Thyroid gland (tissue), 4 donors: Measurements from ENCODE around the gene KIAA1614. TPM values are rescaled to one million over a fixed set of nuclear protein-coding genes. Genes with fewer than 3 reads are reported as not detected.

Experiments
- DNase-seq, 2 donors: peaks; one replicate each; pipeline ENCODE4 v3.0.0-alpha.2; 2019
- H3K27ac ChIP-seq, 3 donors: fragments of 200-600 bp; sonication (generic); 1 replicate in 2 of 3; 2 replicates in 1 of 3; pipeline ENCODE4 v1.5.1; 2016 to 2019; ENCODE audit warnings: mild to moderate bottlenecking in 1 of 3, moderate library complexity in 1 of 3
- H3K27me3 ChIP-seq: fragments of 200-600 bp; sonication (generic); one replicate; pipeline ENCODE4 v1.5.1; 2019
- H3K36me3 ChIP-seq, 2 donors: fragments of 200-600 bp; sonication (generic); one replicate each; pipeline ENCODE4 v1.5.1; 2016 to 2019
- H3K4me1 ChIP-seq, 2 donors: fragments of 200-600 bp; sonication (generic); one replicate each; pipeline ENCODE4 v1.5.1; 2017 to 2019
- H3K4me3 ChIP-seq, 3 donors: fragments of 200-600 bp; sonication (generic); replicated peaks in 1 of 3; 1 replicate in 2 of 3; 2 replicates in 1 of 3; pipeline ENCODE4 v1.5.1; 2016; ENCODE audit warnings: mild to moderate bottlenecking in 1 of 3
- H3K9me3 ChIP-seq: fragments of 200-600 bp; sonication (generic); one replicate; pipeline ENCODE4 v1.5.1; 2017
- CTCF ChIP-seq, 6 experiments: fragments of 200-600 bp in 3 of 6; fragments of 450-650 bp in 3 of 6; sonication (generic) in 3 of 6; IDR thresholded peaks; one replicate each; pipeline ENCODE4 v1.5.1; 2016 to 2019; ENCODE audit warnings: antibody characterized with exemption in 6 of 6, mild to moderate bottlenecking in 2 of 6, inconsistent platforms in 1 of 6, moderate library complexity in 1 of 6
- POLR2A ChIP-seq, 2 donors: fragments of 450-650 bp; IDR thresholded peaks; one replicate each; pipeline ENCODE4 v1.6.1; 2017; ENCODE audit warnings: antibody characterized with exemption in 2 of 2, mild to moderate bottlenecking in 2 of 2, moderate library complexity in 1 of 2
- WGBS, 2 donors: methylation state at CpG; one replicate each; pipeline ENCODE4 v1.1.5; 2017; 5-methylcytosine and 5-hydroxymethylcytosine counted together
- intact Hi-C: fragments of 100-400 bp; cut with DNase I; formaldehyde crosslinking; loops from one replicate; pipeline ENCODE4 v1.15.1; 2023
- total RNA-seq, 4 donors: library from RNA; depleted of rRNA; stranded (reverse); fragments of >200 nt; gene quantifications; one replicate each; pipeline ENCODE4 v1.2.3, GENCODE V29; 2016

The KIAA1614 gene
- total RNA-seq, 4 donors from 2014 or later: 8.7 to 16.7 (median 12.5) TPM

- 21 to 27% methylated on average over 13 to 14 of the region's 14 CpGs for WGBS, 2 donors
- Histone ChIP-seq H3K36me3 (no peaks in the 10 kb centered on the region), H3K4me3 (no peak overlapping the region), H3K27me3 (no peaks in the 10 kb centered on the region), H3K9me3 (no peaks in the 10 kb centered on the region), H3K4me1 (peaks cover 69 to 74% of the 10 kb centered on the region in 2 donors), H3K27ac (peak overlapping the region; percentile 89 to 99 (median 94))
- intact Hi-C loops: no loop called here
- DNase-seq: peak; percentile 82 to 83
- TF ChIP-seq CTCF (IDR thresholded peaks at IDR 0.05) (peak in 1 of 6 experiments; percentile 11), POLR2A (IDR thresholded peaks at IDR 0.05) (peak in 1 of 2 donors; percentile 5)
Measured at GRCh38 chr1:180926164-180926981, 13.7 kb downstream of the KIAA1614 start.

DNA sequence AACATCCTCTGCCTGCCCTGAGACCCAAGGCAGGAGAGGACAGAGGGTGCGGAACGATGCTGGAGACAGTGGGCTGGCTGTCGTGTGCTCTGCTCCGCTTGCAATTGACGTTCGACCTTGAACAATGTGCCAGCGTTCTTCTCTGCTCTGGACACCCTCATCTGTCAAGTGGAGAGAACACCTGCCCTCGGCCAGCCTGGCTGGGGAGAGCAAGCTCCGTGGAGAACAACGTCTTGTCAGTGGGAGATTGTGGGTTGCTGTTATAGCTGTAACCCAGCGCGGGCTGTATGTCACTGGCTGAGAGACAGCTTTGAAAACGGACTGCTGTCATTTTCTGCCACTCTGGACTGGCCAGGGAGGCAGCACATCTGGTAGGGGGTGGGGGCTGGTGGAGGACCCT is 14.7 kb downstream of the KIAA1614 start:
- intact Hi-C loops: no loop called here
- WGBS, 2 donors: 29 to 45% methylated on average over 11 to 13 of the region's 13 CpGs
- Histone ChIP-seq H3K9me3 (no peaks in the 10 kb centered on the region), H3K4me3 (no peak overlapping the region), H3K36me3 (no peaks in the 10 kb centered on the region), H3K4me1 (peaks cover 59 to 65% of the 10 kb centered on the region in 2 donors), H3K27ac (peak overlapping the region; percentile 89 to 99 (median 94)), H3K27me3 (no peaks in the 10 kb centered on the region)
- peak; percentile 83 to 89 for DNase-seq
- no peak for TF ChIP-seq CTCF (IDR thresholded peaks at IDR 0.05)
- peak in 1 of 2 donors; percentile 38 for TF ChIP-seq POLR2A (IDR thresholded peaks at IDR 0.05)

GRCh38 chr1:180927841-180928240 is 15.1 kb downstream of the KIAA1614 start:
- 31 to 46% methylated on average over 3 of the region's 4 CpGs for WGBS, 2 donors
- Histone ChIP-seq H3K27me3 (no peaks in the 10 kb centered on the region), H3K27ac (peak overlapping the region; percentile 89 to 99 (median 94)), H3K36me3 (no peaks in the 10 kb centered on the region), H3K4me1 (peaks cover 57 to 63% of the 10 kb centered on the region in 2 donors), H3K9me3 (no peaks in the 10 kb centered on the region), H3K4me3 (no peak overlapping the region)
- intact Hi-C loops: no loop called here
- TF ChIP-seq POLR2A (IDR thresholded peaks at IDR 0.05) (no peak), CTCF (IDR thresholded peaks at IDR 0.05) (no peak)
- DNase-seq: peak; percentile 55 to 64

DNA sequence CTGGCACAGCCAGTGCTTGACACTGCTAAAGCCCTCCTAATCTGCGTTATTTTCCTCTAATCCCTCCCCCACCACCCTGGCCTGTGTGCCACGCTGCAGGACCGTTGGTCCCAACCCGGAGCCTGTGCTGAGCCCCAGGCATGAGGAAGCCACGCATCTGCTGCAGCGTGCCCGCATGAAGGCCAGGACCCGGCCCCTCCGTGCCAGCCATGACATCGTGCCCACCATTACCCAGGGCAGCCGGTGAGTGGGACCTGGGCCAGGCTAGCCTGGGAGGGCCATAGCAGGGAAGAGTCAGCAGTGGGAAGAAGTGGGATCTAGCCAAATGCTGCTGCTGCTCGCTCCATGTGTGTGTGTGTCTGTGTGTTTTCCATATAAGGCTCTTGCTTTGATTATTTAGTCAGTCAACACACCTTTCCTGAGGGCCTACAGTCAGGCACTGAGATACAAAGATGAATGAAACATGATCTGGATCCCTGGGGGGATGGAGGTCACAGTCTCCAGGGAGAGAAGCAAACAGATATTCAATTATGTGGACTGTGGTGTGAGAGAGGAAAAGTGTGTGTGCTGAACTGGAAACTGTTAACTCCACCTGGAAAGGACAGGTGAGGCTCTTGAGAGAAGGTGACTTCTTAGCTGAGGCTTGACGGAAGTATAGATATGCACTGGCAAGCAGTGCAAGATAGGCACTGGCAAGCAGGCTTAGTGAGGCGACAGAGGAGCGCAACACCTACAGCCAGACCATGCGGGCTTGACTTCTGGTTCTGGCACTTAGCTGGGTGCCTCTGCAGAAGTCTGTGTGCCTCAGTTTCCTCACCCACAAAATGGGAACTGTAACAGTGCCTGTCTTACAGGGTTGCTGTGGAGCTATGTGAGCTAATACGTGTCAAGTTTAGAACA is 15.9 kb downstream of the KIAA1614 start:
- peak; percentile 54 to 66 for DNase-seq
- H3K27ac ChIP-seq: peak overlapping the region; percentile 89 to 99 (median 94)
- peak in 1 of 2 donors; percentile 22 for TF ChIP-seq POLR2A (IDR thresholded peaks at IDR 0.05)
- TF ChIP-seq CTCF (IDR thresholded peaks at IDR 0.05): no peak
- intact Hi-C loops: no loop called here
- H3K27me3 ChIP-seq: no peaks in the 10 kb centered on the region
- no peaks in the 10 kb centered on the region for H3K36me3 ChIP-seq
- no peak overlapping the region for H3K4me3 ChIP-seq
- WGBS, 2 donors: 76 to 79% methylated on average over 16 of the region's 17 CpGs
- no peaks in the 10 kb centered on the region for H3K9me3 ChIP-seq
- peaks cover 54 to 60% of the 10 kb centered on the region in 2 donors for H3K4me1 ChIP-seq
